Measurements from ENCODE around the gene NANOS2.

The NANOS2 gene

GRCh38 chr19:45881909-45882528, 32.6 kb downstream of the NANOS2 start:
- Histone ChIP-seq H3K4me1 (ENCODE audit: control extremely low read depth in 1 of 4, control insufficient read depth in 4 of 4, insufficient read depth in 4 of 4, low read length in 3 of 4) (peaks cover 0 to 69% (median 65%) of the 10 kb centered on the region in 4 experiments), H3K36me3 (ENCODE audit: control insufficient read depth in 4 of 4, insufficient read depth in 4 of 4, low read length in 3 of 4) (peaks cover 0 to 7% (median 3%) of the 10 kb centered on the region in 4 experiments), H3K27me3 (replicated peaks in 2 of 5; ENCODE audit: control insufficient read depth in 4 of 5, insufficient read depth in 5 of 5, low read length in 4 of 5) (no peaks in the 10 kb centered on the region), H3K9me3 (ENCODE audit: control extremely low read depth in 1 of 5, control insufficient read depth in 4 of 5, insufficient read depth in 2 of 5, low read depth in 1 of 5, low read length in 4 of 5) (no peaks in the 10 kb centered on the region), H3K27ac (ENCODE audit: insufficient read depth in 1 of 2, low read depth in 1 of 2, low read length in 2 of 2, poor library complexity in 1 of 2, severe bottlenecking in 2 of 2) (no peak overlapping the region), H3K4me3 (ENCODE audit: control insufficient read depth in 1 of 7, extremely low read depth in 1 of 7, insufficient read depth in 4 of 7, low read depth in 2 of 7, low read length in 6 of 7) (no peak overlapping the region)
- WGBS (ENCODE audit: insufficient coverage), result 74% methylated on average over 3 of the region's 4 CpGs
- DNase-seq, result no peak
- ChIA-PET POLR2A (interaction anchor here (1.1 kb wide), 1 partner anchor 19 kb away, joined by 3 read pairs; the partner anchor contains the start of gene SYMPK), CTCF (interaction anchor here (0.9 to 10.4 kb wide), 10 partner anchors 12 to 127 kb away, joined by 3 to 132 read pairs (median 3); partner anchors contain the start of genes FOXA3, SIX5 and SYMPK)

GRCh38 chr19:45881082-45881908, 33.3 kb downstream of the NANOS2 start:
- CTCF ChIA-PET, result interaction anchor here (0.6 to 10.4 kb wide), 9 partner anchors 13 to 128 kb away, joined by 3 to 132 read pairs (median 3); partner anchors contain the start of genes FOXA3, SIX5 and SYMPK
- WGBS (ENCODE audit: insufficient coverage), result 92% methylated on average over 10 of the region's 10 CpGs
- POLR2A ChIA-PET, result interaction anchor here (1.1 kb wide), 1 partner anchor 18 kb away, joined by 3 read pairs; the partner anchor contains the start of gene SYMPK

GRCh38 chr19:45879971-45880370, 34.6 kb downstream of the NANOS2 start:
- ChIA-PET POLR2A (no interaction called here), CTCF (interaction anchor here (1.1 to 10.4 kb wide), 6 partner anchors 13 to 135 kb away, joined by 3 to 132 read pairs (median 4); partner anchors contain the start of genes FOXA3 and SYMPK)
- H3K27ac ChIP-seq (ENCODE audit: insufficient read depth in 1 of 2, low read depth in 1 of 2, low read length in 2 of 2, poor library complexity in 1 of 2, severe bottlenecking in 2 of 2), result no peak overlapping the region
- WGBS (ENCODE audit: insufficient coverage), result 100% methylated on average over 1 of the region's 2 CpGs
- no peak overlapping the region for H3K4me3 ChIP-seq (ENCODE audit: control insufficient read depth in 1 of 7, extremely low read depth in 1 of 7, insufficient read depth in 4 of 7, low read depth in 2 of 7, low read length in 6 of 7)
- peaks cover 0 to 7% (median 3%) of the 10 kb centered on the region in 4 experiments for H3K36me3 ChIP-seq (ENCODE audit: control insufficient read depth in 4 of 4, insufficient read depth in 4 of 4, low read length in 3 of 4)
- DNase-seq, result no peak
- H3K27me3 ChIP-seq (replicated peaks in 2 of 5; ENCODE audit: control insufficient read depth in 4 of 5, insufficient read depth in 5 of 5, low read length in 4 of 5), result no peaks in the 10 kb centered on the region
- H3K9me3 ChIP-seq (ENCODE audit: control extremely low read depth in 1 of 5, control insufficient read depth in 4 of 5, insufficient read depth in 2 of 5, low read depth in 1 of 5, low read length in 4 of 5), result no peaks in the 10 kb centered on the region
- peaks cover 4 to 77% (median 72%) of the 10 kb centered on the region in 4 experiments for H3K4me1 ChIP-seq (ENCODE audit: control extremely low read depth in 1 of 4, control insufficient read depth in 4 of 4, insufficient read depth in 4 of 4, low read length in 3 of 4)

More at GRCh38 chr19:45881082-45881908, 33.3 kb downstream of the NANOS2 start:
- no peak overlapping the region for H3K4me3 ChIP-seq (ENCODE audit: control insufficient read depth in 1 of 7, extremely low read depth in 1 of 7, insufficient read depth in 4 of 7, low read depth in 2 of 7, low read length in 6 of 7)
- no peak overlapping the region for H3K27ac ChIP-seq (ENCODE audit: insufficient read depth in 1 of 2, low read depth in 1 of 2, low read length in 2 of 2, poor library complexity in 1 of 2, severe bottlenecking in 2 of 2)
- peaks cover 0 to 71% (median 67%) of the 10 kb centered on the region in 4 experiments for H3K4me1 ChIP-seq (ENCODE audit: control extremely low read depth in 1 of 4, control insufficient read depth in 4 of 4, insufficient read depth in 4 of 4, low read length in 3 of 4)
- no peak for DNase-seq
- H3K36me3 ChIP-seq (ENCODE audit: control insufficient read depth in 4 of 4, insufficient read depth in 4 of 4, low read length in 3 of 4), result peaks cover 0 to 7% (median 3%) of the 10 kb centered on the region in 4 experiments
- no peaks in the 10 kb centered on the region for H3K27me3 ChIP-seq (replicated peaks in 2 of 5; ENCODE audit: control insufficient read depth in 4 of 5, insufficient read depth in 5 of 5, low read length in 4 of 5)
- H3K9me3 ChIP-seq (ENCODE audit: control extremely low read depth in 1 of 5, control insufficient read depth in 4 of 5, insufficient read depth in 2 of 5, low read depth in 1 of 5, low read length in 4 of 5), result no peaks in the 10 kb centered on the region

GRCh38 chr19:45879055-45879454, 35.5 kb downstream of the NANOS2 start:
- no peak overlapping the region for H3K27ac ChIP-seq (ENCODE audit: insufficient read depth in 1 of 2, low read depth in 1 of 2, low read length in 2 of 2, poor library complexity in 1 of 2, severe bottlenecking in 2 of 2)
- H3K36me3 ChIP-seq (ENCODE audit: control insufficient read depth in 4 of 4, insufficient read depth in 4 of 4, low read length in 3 of 4), result peaks cover 0 to 5% (median under 1%) of the 10 kb centered on the region in 4 experiments
- WGBS (ENCODE audit: insufficient coverage), result 10% methylated on average over 3 of the region's 8 CpGs
- H3K27me3 ChIP-seq (replicated peaks in 2 of 5; ENCODE audit: control insufficient read depth in 4 of 5, insufficient read depth in 5 of 5, low read length in 4 of 5), result no peaks in the 10 kb centered on the region
- H3K4me3 ChIP-seq (ENCODE audit: control insufficient read depth in 1 of 7, extremely low read depth in 1 of 7, insufficient read depth in 4 of 7, low read depth in 2 of 7, low read length in 6 of 7), result no peak overlapping the region
- H3K4me1 ChIP-seq (ENCODE audit: control extremely low read depth in 1 of 4, control insufficient read depth in 4 of 4, insufficient read depth in 4 of 4, low read length in 3 of 4), result peaks cover 4 to 67% (median 63%) of the 10 kb centered on the region in 4 experiments
- H3K9me3 ChIP-seq (ENCODE audit: control extremely low read depth in 1 of 5, control insufficient read depth in 4 of 5, insufficient read depth in 2 of 5, low read depth in 1 of 5, low read length in 4 of 5), result no peaks in the 10 kb centered on the region
- peak in 2 of 3 donors; percentile 31 to 47 for DNase-seq
- CTCF ChIA-PET, result interaction anchor here (1.1 to 10.4 kb wide), 4 partner anchors 12 to 136 kb away, joined by 3 to 132 read pairs (median 4); partner anchors contain the start of genes FOXA3 and SYMPK
- POLR2A ChIA-PET, result interaction anchor here (0.5 kb wide), 1 partner anchor 15 kb away, joined by 3 read pairs; the partner anchor contains the start of gene FOXA3

GRCh38 chr19:45878043-45878794, 36.4 kb downstream of the NANOS2 start:
- peak in 2 of 3 donors; percentile 41 to 53 for DNase-seq
- peaks cover 4 to 61% (median 57%) of the 10 kb centered on the region in 4 experiments for H3K4me1 ChIP-seq (ENCODE audit: control extremely low read depth in 1 of 4, control insufficient read depth in 4 of 4, insufficient read depth in 4 of 4, low read length in 3 of 4)
- peak overlapping the region in 1 of 7 experiments; percentile 33 for H3K4me3 ChIP-seq (ENCODE audit: control insufficient read depth in 1 of 7, extremely low read depth in 1 of 7, insufficient read depth in 4 of 7, low read depth in 2 of 7, low read length in 6 of 7)
- H3K36me3 ChIP-seq (ENCODE audit: control insufficient read depth in 4 of 4, insufficient read depth in 4 of 4, low read length in 3 of 4), result no peaks in the 10 kb centered on the region
- H3K9me3 ChIP-seq (ENCODE audit: control extremely low read depth in 1 of 5, control insufficient read depth in 4 of 5, insufficient read depth in 2 of 5, low read depth in 1 of 5, low read length in 4 of 5), result no peaks in the 10 kb centered on the region
- POLR2A ChIA-PET, result interaction anchor here (0.5 kb wide), 1 partner anchor 14 kb away, joined by 3 read pairs; the partner anchor contains the start of gene FOXA3
- 64% methylated on average over 11 of the region's 11 CpGs for WGBS (ENCODE audit: insufficient coverage)
- no peak overlapping the region for H3K27ac ChIP-seq (ENCODE audit: insufficient read depth in 1 of 2, low read depth in 1 of 2, low read length in 2 of 2, poor library complexity in 1 of 2, severe bottlenecking in 2 of 2)
- H3K27me3 ChIP-seq (replicated peaks in 2 of 5; ENCODE audit: control insufficient read depth in 4 of 5, insufficient read depth in 5 of 5, low read length in 4 of 5), result no peaks in the 10 kb centered on the region
- CTCF ChIA-PET, result interaction anchor here (10.4 kb wide), 1 partner anchor 11 kb away, joined by 132 read pairs; the partner anchor contains the start of genes FOXA3 and SYMPK

GRCh38 chr19:45876411-45877197, 38.0 kb downstream of the NANOS2 start:
- 0% methylated on average over 21 of the region's 41 CpGs for WGBS (ENCODE audit: insufficient coverage)
- Histone ChIP-seq H3K4me3 (ENCODE audit: control insufficient read depth in 1 of 7, extremely low read depth in 1 of 7, insufficient read depth in 4 of 7, low read depth in 2 of 7, low read length in 6 of 7) (peak overlapping the region; percentile 1 to 70 (median 60)), H3K27me3 (replicated peaks in 2 of 5; ENCODE audit: control insufficient read depth in 4 of 5, insufficient read depth in 5 of 5, low read length in 4 of 5) (no peaks in the 10 kb centered on the region), H3K4me1 (ENCODE audit: control extremely low read depth in 1 of 4, control insufficient read depth in 4 of 4, insufficient read depth in 4 of 4, low read length in 3 of 4) (peaks cover 4 to 50% (median 46%) of the 10 kb centered on the region in 4 experiments), H3K9me3 (ENCODE audit: control extremely low read depth in 1 of 5, control insufficient read depth in 4 of 5, insufficient read depth in 2 of 5, low read depth in 1 of 5, low read length in 4 of 5) (no peaks in the 10 kb centered on the region), H3K36me3 (ENCODE audit: control insufficient read depth in 4 of 4, insufficient read depth in 4 of 4, low read length in 3 of 4) (no peaks in the 10 kb centered on the region), H3K27ac (ENCODE audit: insufficient read depth in 1 of 2, low read depth in 1 of 2, low read length in 2 of 2, poor library complexity in 1 of 2, severe bottlenecking in 2 of 2) (no peak overlapping the region)
- ChIA-PET POLR2A (no interaction called here), CTCF (interaction anchor here (1.9 kb wide), 1 partner anchor 12 kb away, joined by 4 read pairs; the partner anchor contains the start of gene FOXA3)
- DNase-seq, result peak in 2 of 3 donors; percentile 51 to 71

Measured in common myeloid progenitor, CD34-positive (primary cell).